Fibroblast of mammary gland (primary cell): ENCODE data around the gene CD4.

ENCODE experiments used
- DNase-seq: peaks from one replicate; pipeline ENCODE4 v3.0.0-alpha.2; 2010; ENCODE audit warnings: low read depth
- H3K4me3 ChIP-seq: 2 replicates; pipeline ENCODE4 v1.5.1; 2011; ENCODE audit warnings: low read depth, mild to moderate bottlenecking, low read length, moderate library complexity; ENCODE audit not compliant: control insufficient read depth
- CTCF ChIP-seq: conservative IDR thresholded peaks from 2 replicates; pipeline ENCODE4 v1.5.1; 2011; ENCODE audit warnings: low read depth, low read length, inconsistent platforms; ENCODE audit not compliant: control insufficient read depth, insufficient read depth

The CD4 gene

DNA sequence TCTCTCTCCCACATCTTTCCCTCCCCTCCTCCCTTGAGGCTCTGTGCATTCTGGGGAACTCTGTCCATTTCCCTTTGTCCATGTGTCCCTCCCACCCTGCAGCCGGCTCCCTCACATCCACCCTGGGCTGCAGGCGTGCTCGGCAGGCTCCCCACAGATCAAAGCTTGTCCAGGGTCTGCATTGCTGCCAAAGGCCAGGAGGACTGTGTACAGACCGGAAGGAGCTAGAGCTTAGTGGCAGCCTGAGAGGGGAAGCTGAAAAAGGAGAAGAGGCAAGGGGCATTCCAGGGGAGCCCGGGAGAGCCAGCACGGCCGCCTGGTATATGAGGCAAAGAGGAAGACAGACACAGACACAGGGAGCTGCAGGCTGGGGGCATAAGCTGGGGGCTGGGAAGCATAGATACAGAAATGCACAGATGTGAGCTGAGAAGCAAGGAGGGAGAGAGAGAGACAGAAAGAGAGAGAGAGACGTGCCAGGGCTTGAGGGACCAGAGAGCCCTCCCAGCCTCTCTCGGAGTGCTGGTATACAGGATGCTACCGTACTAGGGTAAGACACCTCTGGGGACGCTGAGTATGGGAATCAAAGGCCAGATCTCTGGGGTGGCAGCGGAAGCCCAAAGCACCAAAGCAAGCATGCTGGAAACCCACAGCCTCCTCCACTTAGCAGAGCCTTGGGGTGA, 3.3 kb downstream of the CD4 start:
- no peak for TF ChIP-seq CTCF

DNA sequence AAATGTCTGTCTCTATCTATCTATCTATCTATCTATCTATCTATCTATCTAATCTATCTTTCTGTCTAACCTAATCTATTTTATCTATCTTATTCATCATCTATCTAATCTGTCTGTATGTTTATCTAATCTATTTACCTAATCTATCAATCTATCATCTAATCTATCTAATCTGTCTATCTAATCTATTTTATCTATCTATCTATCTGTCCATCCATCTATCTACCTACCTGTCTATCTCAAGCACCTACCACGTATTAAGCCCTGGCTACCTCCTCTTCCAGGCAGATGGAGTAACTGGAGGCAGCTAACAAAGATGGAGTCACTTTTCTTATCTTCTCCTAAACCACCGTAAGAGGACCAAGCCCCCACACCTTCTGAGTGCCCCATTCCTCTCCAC, 5.8 kb downstream of the CD4 start:
- H3K4me3 ChIP-seq, result no peak overlapping the region
- no peak for TF ChIP-seq CTCF
- no peak for DNase-seq

More for the DNA sequence above, 3.3 kb downstream of the CD4 start:
- DNase-seq, result no peak
- no peak overlapping the region for H3K4me3 ChIP-seq

DNA sequence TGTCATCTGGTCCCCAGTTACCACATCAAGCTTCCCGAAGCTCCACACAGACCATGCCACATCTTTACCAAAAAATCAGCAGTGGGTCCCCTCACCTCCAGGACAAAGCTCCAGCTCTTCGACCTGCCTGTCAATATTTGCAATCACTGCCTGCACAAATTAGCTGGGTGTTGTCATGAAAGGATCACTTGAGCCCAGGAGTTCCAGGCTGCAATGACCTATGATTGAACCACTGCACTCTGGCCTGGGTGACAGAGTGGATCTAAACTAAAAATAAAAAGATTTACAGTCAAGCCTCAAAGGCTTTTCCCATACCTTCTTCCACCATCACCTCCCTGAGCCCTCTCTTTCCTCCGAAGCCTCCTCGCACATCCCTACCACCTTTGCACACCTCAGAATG, 7.2 kb downstream of the CD4 start:
- no peak overlapping the region for H3K4me3 ChIP-seq
- DNase-seq, result no peak
- no peak for TF ChIP-seq CTCF

DNA sequence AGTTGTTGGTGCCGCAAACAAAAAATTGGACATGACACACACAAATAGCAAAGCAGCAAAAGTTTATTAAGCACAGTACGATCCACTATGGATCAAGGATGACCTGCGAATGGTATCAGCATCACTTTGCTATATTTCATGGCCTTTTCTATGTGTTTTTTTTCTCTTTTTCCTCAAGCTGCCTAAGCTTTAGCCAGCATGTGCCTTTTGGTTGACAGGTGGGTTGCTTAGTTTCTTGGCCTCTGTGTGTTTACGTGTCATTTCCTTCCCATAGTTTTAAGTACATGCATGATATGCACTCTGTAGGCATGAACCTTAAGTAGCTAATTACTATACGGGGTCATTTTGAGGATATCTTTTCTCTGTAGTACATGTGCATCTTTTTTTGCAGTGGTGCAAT, 9.8 kb downstream of the CD4 start:
- no peak for TF ChIP-seq CTCF
- H3K4me3 ChIP-seq, result no peak overlapping the region
- no peak for DNase-seq

DNA sequence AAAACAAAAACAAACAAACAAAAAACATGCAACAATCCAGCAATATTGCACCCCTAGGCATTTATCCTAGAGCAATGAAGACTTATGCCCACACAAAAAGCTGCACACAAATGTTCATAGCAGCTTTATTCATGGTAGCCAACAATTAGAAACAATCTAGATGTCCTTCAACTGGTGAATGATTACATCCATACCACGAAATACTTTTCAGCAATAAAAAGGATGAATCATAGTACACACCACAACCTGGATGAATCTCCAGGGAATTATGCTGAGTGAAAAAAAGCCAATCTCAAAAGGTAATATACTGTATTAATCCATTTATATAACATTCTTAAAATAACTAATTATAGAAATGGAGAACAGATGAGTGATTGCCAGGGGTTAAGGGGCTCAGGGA, 17.8 kb downstream of the CD4 start:
- peak; percentile 26 for DNase-seq
- no peak overlapping the region for H3K4me3 ChIP-seq
- TF ChIP-seq CTCF, result no peak

DNA sequence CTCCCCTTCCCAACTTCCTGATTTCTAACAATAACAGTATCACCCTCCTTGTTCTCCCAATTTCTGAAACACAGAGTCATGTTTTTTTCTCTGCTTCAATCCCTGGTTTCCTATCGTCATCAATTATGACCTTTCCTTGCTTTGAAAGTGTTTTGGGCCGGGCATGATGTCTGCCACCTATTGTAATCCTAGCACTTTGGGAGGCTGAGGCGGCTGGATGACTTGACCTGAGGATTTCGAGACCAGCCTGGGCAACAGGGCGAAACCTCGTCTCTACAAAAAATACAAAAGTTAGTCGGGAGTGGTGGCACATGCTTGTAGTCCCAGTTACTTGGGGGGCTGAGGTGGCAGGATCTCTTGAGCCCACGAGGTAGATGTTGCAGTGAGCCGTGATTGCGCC, 19.7 kb downstream of the CD4 start:
- H3K4me3 ChIP-seq, result no peak overlapping the region
- DNase-seq, result no peak
- no peak for TF ChIP-seq CTCF

GRCh38 chr12:6810758-6811157, 21.4 kb downstream of the CD4 start:
- H3K4me3 ChIP-seq, result no peak overlapping the region
- no peak for TF ChIP-seq CTCF
- DNase-seq, result no peak
